NOMO-1 (cell line): ENCODE results near the gene IDI1.
"Not testable (repeated sequence)": the region's sequence is repeated elsewhere in the genome, so short reads cannot be mapped to it uniquely, and the experiment has no call there.

Source experiments
- DNase-seq, 2 experiments: peaks; one replicate each; lab custom pipeline; 2025; ENCODE audit not compliant: unreplicated experiment in 2 of 2; lab: John Stamatoyannopoulos, UW

The IDI1 gene

DNA sequence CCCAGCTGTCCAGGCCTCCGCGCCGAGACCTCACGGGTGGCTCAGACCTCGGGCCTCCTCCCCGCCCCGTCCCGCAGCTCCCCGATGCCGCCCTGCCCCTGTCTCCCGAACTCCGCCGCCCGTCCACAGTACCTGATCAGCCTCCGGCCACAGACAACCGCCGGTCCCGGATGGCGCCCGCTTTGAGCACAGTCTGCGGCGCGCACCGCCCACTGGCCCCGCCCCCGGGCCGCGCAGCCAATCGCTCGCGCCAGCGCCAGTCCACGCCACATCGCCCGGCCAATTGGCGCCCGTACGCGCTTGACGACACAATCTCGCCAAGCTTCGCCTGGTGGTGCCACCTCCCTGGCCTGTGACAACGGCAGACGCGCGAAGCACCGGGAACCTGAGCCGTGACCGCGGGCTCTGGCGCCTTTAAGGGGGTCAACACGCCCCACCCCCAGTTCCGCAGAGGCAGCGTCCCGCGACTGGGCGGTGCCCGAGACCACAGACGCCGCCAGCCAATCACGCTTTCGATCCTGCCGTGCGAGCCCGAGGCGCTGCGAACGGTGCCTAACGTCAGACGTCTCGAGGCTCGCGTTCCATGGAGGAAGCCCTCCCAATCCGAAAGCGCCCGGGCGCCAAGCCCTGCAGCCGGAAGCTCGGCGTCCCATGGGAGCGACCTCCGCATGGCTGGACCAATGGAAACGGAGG, at the start of gene IDI1:
Gene IDI1, minus strand, starts transcription at position 388 of the 693 bp plus-strand sequence. Its CDS starts 116 bp downstream, at position 272.
- DNase-seq: peak; percentile 99 to 100

DNA sequence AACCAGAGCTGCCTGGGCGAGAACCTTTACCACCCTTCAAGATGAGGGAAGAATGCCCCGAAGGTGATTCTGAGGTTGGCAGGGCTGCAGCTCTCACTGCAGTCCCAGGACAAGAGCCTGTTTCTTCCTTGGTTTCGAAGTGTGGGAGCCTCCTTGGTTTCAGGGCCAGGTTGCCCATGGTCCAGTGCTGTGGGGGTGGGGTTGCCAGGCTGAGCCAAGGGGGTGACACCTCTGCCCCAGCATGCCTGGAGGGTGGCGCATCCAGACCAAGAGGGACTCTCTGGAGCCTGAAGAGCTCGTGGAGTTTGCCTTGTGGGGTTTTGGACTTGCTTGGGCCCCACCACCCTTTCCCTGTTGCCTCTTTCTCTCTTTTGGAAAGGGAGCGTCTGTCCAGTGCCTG, 48.5 kb upstream of the IDI1 start:
- DNase-seq: no peak

DNA sequence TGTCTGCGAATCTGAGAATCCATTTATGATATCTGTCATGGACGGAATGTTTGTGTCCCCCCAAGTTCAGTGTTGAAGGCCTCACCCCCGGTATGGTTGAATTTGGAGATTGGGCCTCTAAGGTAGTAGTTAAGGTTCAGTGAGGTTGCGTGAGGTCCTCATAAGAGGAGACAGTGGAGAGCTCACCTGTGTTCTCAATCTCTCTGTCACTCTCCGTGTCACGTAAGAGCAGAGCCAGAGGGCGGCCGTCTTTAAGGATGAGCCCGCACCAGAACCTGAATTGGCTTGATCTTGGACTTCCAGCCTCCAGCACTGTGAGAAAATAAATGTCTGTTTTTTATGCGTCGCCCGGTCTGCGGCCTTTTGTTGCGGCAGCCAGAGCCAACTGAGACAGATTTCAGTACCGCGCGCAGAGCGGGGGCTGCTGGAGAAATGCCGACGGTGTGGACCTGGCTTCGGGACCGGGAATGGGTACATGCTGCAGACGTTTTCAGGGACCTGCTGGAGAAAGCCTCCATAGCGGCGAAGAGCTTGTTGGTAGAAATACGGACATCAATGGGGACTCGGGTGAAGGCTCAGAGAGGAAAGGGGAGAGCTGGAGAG, 47.5 kb upstream of the IDI1 start:
- no peak for DNase-seq

DNA sequence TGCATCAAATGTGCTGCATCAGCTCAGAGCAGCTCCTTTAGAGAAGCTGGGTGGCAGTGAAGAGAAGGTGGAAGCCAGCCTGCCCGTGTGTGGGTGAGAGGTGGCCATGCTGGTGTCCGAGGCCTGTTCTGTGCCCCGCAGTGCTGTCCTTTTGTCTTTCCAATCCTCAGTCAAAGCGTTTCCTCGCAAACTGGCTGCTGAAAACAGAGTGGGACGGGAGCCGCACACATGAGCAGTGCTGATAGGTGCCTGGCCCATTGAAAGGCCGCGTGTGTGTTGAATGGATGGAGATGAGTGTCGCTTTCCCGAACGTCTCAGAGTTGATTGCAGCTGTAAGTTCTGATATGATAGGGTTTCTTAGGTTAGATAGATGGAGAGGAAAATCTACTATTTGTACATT, 46.6 kb upstream of the IDI1 start:
- DNase-seq: no peak

DNA sequence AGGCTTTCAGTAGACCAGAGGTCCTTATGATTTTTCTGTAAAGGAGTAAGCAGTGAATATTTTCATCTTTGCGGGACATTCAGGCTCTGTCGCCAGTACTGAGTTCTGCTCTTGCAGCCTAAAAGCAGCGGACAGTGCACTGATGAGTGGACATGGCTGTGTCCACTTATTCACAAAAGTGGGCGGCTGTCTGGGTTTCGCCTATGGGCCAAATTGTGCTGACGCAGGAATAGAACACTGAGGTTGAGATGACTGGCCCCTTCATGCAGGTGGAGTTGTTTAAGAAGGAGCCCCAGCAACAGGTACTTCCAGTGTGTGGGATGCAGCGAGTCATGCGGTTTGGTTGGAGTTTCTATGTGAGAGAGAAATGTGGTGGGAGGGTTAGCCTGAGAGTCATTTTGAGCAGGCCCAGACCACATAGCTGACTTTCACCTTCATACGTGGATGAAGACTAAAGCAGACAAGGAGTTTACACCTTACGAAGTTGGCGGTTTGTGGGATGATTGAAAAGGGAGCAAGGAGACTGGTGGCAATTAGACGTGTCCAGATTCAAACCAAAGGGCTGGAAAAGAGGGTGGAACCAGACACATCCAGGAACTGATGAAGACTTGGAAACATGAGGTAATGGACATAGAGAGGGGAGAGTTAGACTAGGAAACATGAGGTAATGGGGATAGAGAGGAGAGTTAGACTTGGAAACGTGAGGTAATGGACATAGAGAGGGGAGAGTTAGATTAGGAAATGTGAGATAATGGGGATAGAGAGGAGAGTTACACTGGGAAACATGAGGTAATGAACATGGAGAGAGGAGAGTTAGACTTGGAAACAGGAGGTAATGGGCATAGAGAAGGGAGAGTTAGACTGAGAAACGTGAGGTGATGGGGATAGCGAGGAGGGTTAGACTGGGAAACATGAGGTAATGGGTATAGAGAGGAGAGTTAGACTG, 45.5 kb upstream of the IDI1 start:
- no peak for DNase-seq

DNA sequence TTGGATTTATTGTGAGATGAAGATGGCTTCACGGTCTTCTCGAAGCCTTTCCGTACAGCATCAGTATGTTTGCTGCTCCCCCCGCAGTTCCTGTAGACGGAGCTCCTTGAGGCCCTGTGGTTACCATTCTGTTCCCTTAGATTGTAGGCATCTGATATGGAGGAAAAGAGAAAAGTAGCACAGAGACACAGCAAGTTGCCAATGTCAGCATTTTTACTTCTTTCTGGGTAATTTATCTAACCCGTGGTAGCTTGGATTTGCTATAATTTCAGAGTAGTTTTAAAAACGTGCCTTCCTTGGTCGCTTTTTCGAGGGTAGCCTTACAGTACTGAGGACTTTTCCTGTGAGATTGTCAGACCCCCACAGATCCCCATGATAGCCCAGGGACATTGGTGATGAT, 44.8 kb upstream of the IDI1 start:
- no peak for DNase-seq

DNA sequence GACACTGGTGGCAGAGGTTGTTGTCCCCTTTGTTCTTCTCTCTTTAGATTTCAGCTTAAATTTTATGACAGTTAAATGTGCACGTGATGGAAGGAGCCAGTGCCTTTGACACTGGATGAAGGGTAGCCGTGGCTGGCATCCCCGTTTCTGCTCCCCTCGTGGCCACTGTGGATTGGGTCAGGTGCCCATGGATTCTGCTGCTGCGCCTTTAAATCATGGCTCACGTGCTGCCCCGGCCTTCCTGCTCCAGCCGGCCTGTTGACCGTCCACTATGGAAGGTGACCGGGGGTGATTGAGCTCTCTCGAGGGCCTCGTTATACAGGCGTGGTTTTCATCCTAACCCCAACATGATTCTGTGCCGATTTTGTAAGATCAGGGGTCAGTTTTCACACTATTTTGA, 41.8 kb upstream of the IDI1 start:
- no peak for DNase-seq

DNA sequence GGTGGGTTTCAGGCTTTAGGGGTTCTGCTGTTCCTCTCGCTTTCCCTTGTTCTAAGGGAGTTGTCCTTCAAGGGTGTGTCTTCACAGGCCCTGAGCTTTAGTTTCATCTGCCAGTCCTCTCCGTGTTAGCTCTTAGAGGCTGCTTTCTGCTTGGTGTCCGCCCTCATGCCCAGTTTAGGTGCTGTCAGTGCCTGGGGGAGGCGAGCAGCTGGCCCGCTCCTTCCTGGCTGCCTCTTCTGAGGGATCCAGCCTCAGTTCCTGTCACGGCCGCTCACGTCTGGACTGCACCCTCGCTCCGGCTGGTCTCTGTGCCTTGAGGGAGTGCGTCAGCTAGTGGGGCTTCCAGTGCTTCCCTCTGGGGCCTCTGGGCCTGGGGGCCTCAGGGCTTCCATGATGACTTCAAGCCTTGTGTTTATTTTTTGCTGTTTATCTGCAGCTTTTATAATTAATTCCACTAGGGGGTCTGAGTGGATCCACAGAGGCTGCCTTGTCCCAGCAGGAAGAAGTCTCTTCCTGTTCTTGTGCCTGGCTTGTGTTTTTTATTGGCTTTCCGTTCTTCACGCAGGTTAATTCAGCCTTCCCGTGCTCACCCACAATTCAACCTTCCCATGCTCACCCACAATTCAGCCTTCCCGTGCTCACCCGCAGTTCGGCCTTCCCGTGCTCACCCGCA, 40.2 kb upstream of the IDI1 start:
- no peak for DNase-seq

DNA sequence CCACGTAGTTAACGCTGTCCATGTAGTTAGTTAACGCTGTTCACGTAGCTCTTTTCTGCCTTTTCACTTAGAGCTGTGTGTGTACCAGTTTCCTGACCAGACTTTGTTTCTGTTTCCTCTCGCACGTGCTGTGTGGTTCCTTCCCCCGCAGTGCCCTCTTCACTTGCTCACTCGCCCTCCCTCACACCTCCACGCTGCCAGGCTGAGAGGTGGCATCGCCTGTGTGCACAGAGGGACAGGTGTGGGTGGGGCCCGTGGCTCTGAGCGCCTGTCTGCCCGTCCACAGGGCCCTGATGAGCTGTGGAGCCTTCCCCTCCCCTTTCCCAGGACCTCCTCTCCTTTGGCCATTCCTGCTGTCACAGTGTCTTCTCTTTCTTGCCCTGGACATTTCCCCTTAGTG, 37.9 kb upstream of the IDI1 start:
- no peak for DNase-seq

DNA sequence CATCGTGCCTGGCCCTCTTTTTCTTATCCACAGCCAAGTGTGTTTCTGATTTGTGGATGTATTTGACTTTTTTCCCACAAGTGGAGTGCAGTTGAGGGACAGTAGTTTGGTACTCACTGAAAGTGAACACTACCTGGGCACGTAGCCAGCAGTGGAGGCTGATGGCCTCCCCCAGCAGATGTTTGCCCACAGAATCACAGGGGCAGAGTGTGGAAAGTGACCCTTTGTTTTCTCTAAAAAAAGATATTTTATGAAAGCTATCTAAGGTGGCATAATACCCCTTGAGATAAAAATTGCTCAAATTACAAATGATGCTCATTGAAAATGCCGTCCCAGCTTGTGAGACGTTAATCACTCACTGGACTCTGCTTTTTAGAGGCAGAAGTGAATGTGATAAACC, 36.3 kb upstream of the IDI1 start:
- no peak for DNase-seq

DNA sequence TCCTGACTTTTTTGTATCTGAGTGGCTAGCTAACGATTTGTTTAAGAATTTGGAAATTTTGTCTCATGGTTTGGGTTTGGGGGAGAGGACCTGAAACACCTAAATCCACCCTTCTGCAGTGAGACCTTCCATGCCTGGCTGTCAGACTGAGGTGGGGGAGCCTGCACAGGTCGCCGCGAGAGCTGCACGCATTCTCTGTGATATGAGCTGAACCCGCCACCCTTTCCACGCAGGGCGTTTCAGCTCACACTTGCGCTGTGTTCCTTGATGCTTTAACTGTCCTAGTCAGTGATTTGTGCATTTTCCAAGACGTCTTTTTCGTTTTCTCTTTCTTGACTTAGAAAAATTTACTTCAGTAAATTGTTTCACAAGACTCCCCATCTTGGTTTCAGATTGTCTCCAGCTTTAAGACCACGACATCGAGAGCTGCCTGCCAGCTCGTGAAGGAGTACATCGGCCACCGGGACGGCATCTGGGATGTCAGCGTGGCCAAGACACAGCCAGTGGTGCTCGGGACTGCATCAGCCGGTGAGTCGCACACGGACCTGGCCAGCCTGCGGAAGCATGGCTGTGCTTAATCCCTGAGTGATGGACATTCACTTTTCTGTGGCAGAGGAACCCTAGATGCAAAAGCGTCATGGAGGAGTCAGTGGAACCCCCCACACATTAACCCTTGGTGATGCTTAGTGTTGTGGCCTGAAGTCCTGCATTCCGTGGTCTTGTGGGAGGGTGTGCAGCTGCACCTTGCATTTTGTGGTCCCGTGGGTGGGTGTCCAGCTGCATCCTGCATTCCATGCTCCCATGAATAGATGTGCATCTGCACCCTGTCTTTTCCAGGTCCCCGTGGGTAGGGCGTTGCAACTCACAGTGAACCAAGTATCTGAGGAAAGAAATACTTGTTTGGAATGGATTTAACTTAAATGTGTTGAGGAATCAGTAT, 35.4 kb upstream of the IDI1 start:
- DNase-seq: no peak

DNA sequence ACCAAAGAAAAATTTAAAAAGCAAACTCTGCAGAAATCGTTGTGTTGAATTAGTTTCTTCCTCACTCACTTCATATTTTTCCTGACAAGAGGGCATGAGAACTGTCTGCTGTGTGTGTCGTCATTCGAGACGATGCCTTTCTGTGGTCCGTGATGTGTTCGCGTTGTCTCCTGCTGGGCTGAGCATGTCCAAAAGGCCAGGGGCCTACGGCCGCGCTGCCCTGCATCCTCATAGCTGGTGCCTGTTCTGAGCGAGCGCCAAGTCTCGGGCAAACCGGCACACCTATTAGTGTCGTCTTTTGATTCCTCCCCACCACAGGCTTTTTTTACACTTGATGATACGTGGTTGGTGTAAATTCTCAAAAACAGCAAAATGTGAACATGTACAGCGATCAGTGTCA, 34.7 kb upstream of the IDI1 start:
- no peak for DNase-seq

DNA sequence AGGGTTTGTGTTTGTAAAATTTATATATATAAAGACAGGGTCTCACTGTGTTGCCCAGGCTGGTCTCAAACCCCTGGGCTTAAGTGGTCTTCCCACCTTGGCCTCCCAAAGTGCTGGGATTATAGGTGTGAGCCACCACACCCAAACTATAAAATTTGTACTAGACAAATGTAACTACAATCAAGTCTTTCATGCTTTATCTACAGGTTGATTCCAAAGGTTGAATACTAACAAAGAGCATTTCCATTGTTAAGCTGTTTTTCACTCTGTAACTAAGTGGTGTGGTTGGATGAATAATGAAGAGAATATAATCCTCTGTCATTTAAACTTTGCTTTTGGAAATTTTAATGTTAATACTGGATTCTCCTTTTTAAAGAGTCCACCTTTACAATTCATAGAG, 29.7 kb upstream of the IDI1 start:
- DNase-seq: no peak

DNA sequence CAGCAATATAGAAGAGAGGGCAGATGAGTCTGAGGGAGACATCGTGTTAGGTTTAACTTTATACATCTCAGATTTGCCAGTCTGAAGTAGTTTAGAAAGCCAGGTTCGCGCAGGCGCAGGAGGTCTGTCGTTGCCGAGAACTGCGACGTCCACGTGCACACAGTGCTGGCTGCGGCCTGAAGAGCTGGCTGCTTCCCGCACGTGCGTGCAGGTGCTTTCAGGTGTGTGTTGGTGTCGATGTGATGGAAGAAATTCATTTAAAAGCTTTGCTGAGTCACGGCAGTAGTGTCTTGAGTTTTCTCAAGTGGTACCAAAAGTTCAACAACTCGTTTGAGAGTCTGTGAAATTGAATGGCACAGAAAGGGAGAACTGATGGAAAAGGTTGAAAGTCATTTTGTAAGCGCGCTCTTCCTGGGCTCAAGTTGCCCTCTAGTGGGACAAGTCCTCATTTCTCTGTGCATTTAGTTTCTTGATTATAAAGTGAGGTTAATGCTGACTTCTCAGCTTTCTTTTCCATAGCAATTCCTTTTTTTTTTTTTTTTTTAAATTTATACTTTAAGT, 25.9 kb upstream of the IDI1 start:
- peak in 1 of 2 experiments; percentile 6 for DNase-seq

DNA sequence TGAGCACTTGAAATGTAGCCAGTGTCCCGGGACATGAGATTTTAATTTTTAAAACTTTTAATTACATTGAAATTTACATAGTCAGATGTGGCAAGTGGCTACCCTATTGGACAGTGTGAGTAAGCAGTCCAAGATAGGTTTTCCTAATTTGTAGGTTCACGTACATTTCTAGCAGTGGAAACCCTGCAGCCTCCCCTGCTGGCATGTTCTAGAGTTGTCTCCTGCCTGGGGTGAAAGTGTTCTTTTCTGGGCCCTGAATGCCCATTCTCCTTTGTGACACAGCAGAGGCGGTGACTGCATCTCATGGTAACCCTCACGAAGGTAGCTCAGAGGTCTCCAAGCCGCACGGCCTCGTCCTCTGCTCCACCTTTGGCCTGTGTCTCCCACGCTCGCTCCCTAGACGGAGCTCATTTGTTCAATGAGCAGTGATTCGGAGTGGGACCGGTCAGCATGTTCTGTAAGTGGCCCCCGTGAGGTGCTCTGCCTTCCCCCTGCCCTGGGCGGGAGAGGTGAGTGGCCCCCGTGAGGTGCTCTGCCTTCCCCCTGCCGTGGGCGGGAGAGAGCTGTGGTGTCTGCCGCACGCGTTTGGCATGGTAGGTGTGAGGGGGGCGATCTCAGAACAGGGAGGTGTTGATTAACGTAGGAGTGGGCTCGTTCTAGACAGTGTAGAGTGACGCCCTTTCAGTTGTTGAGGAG, 25.3 kb upstream of the IDI1 start:
- DNase-seq: no peak

DNA sequence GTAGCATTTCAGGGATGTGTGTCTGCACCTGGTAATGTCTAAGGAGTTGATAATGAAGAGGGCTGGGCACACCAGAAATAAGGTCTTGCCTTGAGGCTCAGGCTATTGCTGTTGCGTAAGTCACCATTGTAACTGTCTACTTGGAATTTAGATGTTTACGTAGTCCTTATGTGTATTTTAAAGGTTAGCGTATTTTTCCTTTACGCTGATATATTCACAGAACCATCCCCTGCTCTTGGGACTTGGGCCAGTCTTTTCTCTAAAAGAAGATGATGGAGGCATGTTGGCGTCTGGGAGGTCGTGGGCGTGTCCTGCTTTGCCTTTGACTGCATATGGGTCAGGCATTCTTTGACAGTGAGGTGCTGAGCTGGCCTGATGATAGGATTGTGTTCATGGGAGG, 22.0 kb upstream of the IDI1 start:
- DNase-seq: no peak

DNA sequence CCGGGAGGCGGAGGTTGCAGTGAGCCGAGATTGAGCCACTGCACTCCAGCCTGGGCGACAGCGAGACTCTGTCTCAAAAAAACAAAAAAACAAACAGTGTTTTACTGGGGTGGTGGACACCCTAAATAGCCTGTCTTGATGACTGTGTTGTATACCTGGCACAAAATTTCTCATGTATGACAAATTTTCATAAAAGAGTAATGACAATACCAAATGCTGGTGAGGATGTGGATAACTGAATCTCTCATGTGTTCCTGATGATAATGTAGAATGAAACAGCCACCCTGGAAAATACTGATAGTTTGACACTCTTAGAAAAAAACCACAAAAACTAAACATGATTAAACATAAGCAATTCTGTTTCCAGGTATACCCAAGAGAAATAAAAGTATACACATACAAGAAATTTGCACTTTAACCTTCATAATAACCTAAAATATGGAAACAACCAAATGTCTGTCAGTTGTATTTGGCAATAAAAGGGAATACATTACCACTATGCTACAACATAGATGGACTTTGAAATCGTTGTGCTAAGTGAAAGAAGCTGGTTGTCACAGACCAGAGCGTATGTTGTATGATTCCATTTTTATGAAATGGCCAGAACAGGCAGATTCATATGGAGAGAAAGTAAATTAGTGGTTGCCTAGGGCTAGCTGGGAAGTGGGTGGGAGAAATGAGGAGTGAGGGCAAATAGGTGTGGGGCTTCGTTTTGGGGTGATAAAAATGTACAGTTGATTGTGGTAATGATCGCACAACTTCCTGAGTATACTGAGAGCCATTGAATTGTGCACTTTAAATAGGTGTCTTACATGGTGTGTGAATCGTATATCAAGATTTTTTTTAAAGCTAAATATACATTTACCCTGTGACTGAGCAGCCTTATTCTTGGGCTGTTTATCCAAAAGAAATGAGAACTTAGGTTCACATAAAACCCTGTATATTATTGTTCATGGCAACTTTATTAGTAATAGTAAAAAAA, 19.8 kb upstream of the IDI1 start:
- DNase-seq: no peak

DNA sequence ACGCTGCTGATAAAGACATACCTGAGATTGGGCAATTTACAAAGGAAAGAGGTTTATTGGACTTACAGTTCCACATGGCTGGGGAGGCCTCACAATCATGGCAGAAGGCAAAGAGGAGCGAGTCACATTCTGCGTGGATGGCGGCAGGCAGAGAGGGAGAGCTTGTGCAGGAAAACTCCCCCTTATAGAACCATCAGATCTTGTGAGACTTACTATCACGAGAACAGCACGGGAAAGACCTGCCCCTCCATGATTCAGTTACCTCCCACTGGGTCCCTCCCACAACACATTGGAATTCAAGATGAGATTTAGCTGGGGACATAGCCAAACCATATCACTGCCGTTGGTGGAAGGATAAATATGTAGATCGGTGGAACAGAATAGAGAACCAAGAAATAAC, 17.8 kb upstream of the IDI1 start:
- not testable (repeated sequence) for DNase-seq
